Nephron (organoid): ENCODE measurements around the gene MMP25.
A peak's percentile ranks its signal among the peaks of the same experiment; 100 is the strongest.

Experiments used
- H3K27ac Mint-ChIP-seq, 3 experiments: 2 replicates each; pipeline ENCODE4 v1.8.0; 2020; ENCODE audit warnings: mixed read lengths in 3 of 3, mild to moderate bottlenecking in 2 of 3, moderate library complexity in 1 of 3
- H3K27me3 Mint-ChIP-seq: 2 replicates; pipeline ENCODE4 v1.8.0; 2021; ENCODE audit warnings: low read depth, mild to moderate bottlenecking, moderate library complexity, mixed read lengths
- H3K36me3 Mint-ChIP-seq: 2 replicates; pipeline ENCODE4 v1.8.0; 2020; ENCODE audit warnings: low read depth, mixed read lengths
- H3K4me1 Mint-ChIP-seq: 2 replicates; pipeline ENCODE4 v1.8.0; 2020; ENCODE audit warnings: mixed read lengths
- H3K4me3 Mint-ChIP-seq, 3 experiments: 2 replicates each; pipeline ENCODE4 v1.8.0; 2020; ENCODE audit warnings: mild to moderate bottlenecking in 3 of 3, mixed read lengths in 3 of 3, moderate library complexity in 2 of 3
- H3K9me3 Mint-ChIP-seq: 2 replicates; pipeline ENCODE4 v1.8.0; 2020; ENCODE audit warnings: mixed read lengths
- TF ChIP-seq, protein P1 (sequence below), 3 experiments: fragments of 200-600 bp; sonication (generic); IDR thresholded peaks; one replicate each; pipeline ENCODE4 v1.5.0; 2021; ENCODE audit warnings: antibody characterized with exemption in 3 of 3; ENCODE audit not compliant: unreplicated experiment in 3 of 3

Gene MMP25

GRCh38 chr16:3030222-3031212 is 15.8 kb upstream of the MMP25 start:
- Mint-ChIP-seq H3K36me3 (peaks cover 9% of the 10 kb centered on the region), H3K27me3 (peaks cover 56% of the 10 kb centered on the region), H3K4me1 (peaks cover 4% of the 10 kb centered on the region), H3K9me3 (no peaks in the 10 kb centered on the region), H3K4me3 (no peak overlapping the region), H3K27ac (no peak overlapping the region)
- TF ChIP-seq, protein P1, sequence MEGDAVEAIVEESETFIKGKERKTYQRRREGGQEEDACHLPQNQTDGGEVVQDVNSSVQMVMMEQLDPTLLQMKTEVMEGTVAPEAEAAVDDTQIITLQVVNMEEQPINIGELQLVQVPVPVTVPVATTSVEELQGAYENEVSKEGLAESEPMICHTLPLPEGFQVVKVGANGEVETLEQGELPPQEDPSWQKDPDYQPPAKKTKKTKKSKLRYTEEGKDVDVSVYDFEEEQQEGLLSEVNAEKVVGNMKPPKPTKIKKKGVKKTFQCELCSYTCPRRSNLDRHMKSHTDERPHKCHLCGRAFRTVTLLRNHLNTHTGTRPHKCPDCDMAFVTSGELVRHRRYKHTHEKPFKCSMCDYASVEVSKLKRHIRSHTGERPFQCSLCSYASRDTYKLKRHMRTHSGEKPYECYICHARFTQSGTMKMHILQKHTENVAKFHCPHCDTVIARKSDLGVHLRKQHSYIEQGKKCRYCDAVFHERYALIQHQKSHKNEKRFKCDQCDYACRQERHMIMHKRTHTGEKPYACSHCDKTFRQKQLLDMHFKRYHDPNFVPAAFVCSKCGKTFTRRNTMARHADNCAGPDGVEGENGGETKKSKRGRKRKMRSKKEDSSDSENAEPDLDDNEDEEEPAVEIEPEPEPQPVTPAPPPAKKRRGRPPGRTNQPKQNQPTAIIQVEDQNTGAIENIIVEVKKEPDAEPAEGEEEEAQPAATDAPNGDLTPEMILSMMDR (IDR thresholded peaks at IDR 0.05; ENCODE audit: unreplicated experiment in 3 of 3): no peak

DNA sequence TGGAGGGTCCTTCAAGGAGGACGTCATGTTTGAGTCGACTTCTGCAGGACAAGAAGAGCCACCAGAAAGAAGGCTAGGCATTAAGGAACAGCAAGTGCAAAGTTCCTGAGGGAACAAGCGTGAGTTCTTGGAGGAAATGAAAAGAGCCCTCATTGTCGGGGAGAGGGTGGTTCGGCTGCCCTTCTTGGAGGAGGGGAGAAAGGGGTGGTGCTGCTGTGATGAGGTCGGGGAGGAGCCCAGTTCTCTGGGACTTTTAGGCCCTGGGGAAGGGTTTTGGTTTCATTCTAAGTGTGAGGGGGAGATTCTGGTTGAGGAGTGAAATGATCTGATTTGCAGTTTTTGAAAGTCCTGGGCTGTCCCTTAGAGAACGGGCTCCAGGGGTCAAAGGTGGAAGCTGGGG is 13.7 kb upstream of the MMP25 start:
- Mint-ChIP-seq H3K9me3 (no peaks in the 10 kb centered on the region), H3K36me3 (no peaks in the 10 kb centered on the region), H3K4me3 (no peak overlapping the region), H3K27ac (no peak overlapping the region), H3K4me1 (peaks cover 4% of the 10 kb centered on the region), H3K27me3 (peaks cover 65% of the 10 kb centered on the region)
- TF ChIP-seq, protein P1 (IDR thresholded peaks at IDR 0.05; ENCODE audit: unreplicated experiment in 3 of 3): no peak

DNA sequence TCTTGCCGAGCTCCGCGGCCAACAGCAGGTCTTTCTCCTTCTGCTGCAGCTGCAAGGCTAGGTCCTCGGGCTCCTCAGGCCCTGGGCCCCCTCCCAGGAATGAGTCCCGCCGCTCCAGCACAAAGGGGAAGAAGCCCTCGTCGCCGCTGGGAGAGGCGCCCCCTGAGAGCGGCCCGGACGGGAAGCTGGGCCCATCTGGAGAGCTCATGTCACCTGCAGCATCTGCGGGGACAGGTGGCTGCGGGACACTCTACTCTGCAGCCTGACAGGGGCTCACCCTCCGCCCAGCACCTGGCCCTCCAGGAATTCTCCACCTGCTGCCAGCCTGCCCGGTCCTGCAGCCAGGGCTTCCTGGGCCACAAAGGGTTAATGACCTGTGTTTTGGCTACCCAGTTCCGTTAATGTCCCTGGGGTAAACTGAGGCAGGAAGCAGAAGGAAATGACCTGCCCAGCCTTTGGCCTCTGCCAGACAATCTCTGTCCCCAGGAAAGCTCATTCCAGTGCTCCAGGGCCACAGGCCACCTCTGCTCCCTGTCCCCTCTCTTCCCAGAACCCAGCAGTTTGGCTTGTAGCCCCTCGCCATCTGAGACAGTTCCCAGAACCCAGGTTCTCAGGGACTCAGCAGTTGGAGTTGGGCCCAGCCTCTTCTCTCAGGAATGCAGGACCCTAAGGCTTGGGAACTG is 10.9 kb upstream of the MMP25 start:
- Mint-ChIP-seq H3K36me3 (no peaks in the 10 kb centered on the region), H3K9me3 (no peaks in the 10 kb centered on the region), H3K27me3 (peaks cover 87% of the 10 kb centered on the region), H3K4me3 (peak overlapping the region in 1 of 3 experiments; percentile 56), H3K27ac (no peak overlapping the region), H3K4me1 (no peaks in the 10 kb centered on the region)
- TF ChIP-seq, protein P1 (IDR thresholded peaks at IDR 0.05; ENCODE audit: unreplicated experiment in 3 of 3): no peak

DNA sequence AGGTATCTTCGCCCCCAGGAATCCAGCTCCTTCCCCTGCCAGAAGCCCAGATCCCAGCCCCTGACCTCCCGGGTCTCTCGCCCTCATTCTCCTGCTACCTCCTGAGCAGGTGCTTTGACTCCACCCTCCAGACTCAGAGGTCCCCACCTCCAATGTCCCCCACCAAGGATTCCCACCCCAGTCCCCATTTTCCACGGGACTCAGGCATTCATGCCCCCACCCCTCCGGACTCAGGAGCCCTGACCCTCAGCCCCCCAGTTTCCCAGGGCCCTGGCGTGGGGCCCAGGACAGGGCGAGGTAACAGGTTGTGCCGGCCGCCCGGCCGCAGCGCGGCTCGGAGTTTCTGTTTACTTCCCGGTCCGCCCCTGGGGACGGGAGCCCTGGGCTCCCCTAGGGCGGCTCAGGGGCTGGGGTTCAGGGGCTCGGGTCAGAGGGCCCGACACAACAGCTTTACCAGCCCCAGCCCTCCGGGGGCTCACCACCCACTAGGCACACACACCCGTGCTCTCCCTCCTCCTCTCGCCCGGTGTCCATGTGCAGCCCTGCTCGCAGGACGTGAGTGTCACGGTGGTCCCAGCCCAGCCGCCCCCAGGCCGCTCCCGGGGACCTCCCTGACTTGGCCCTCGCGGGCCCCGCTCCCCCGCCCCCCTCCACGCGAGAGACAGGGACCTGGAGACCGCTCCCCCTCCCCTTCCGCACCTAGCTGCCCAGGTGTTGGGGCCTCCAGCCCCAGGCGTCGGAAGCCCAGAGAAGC is 10.2 kb upstream of the MMP25 start:
- TF ChIP-seq, protein P1 (IDR thresholded peaks at IDR 0.05; ENCODE audit: unreplicated experiment in 3 of 3): no peak
- no peaks in the 10 kb centered on the region for H3K9me3 Mint-ChIP-seq

DNA sequence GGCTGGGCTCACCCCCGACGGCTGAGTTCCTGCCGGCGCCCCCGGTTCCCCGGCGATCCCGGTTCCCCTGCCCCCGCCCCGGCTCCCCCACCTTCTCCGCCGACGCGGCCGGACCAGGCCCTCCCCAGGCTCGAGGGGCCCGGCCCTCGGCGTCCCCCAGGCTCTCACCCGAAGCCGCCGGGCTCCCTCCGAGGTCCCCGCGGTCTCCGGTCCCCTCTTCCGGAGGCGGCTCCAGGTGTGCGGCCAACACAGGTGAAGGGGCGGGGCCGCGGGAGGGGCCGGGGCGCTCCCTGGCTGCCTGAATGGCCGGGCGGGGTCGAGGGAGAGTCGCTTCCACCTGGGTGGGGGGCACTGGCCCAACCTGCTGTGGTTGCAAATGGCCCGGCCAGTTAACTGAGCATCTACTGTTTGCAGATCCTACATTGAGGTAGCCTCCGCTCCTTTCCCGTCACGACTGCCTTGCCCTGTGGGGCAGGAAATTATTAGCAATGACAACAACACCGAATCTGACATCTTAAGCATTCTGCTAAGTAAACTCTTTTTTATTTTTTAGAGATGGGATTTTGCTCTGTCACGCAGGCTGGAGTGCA is 9.5 kb upstream of the MMP25 start, which contains the start of gene BICDL2:
TSS of gene BICDL2 (minus strand) at position 219 of the 590 bp plus-strand sequence. CDS start 1,448 bp downstream, outside the sequence.
- peak within 1 kb of the TSS in 1 of 3 experiments; percentile 56 for H3K4me3 Mint-ChIP-seq

More for the DNA sequence above, 10.2 kb upstream of the MMP25 start:
- H3K4me3 Mint-ChIP-seq: peak overlapping the region in 1 of 3 experiments; percentile 56
- H3K36me3 Mint-ChIP-seq: no peaks in the 10 kb centered on the region
- peaks cover 93% of the 10 kb centered on the region for H3K27me3 Mint-ChIP-seq
- no peaks in the 10 kb centered on the region for H3K4me1 Mint-ChIP-seq
- H3K27ac Mint-ChIP-seq: no peak overlapping the region

More for the DNA sequence above, 9.5 kb upstream of the MMP25 start, which contains the start of gene BICDL2:
- TF ChIP-seq, protein P1 (IDR thresholded peaks at IDR 0.05; ENCODE audit: unreplicated experiment in 3 of 3): no peak
- Mint-ChIP-seq H3K4me1 (no peaks in the 10 kb centered on the region), H3K27me3 (peaks cover 95% of the 10 kb centered on the region), H3K9me3 (no peaks in the 10 kb centered on the region), H3K36me3 (no peaks in the 10 kb centered on the region), H3K27ac (no peak within 1 kb of the TSS)
